Measurements from ENCODE around the gene SMTN. TPM values are rescaled to one million over a fixed set of nuclear protein-coding genes. Genes with fewer than 3 reads are reported as not detected.
"Not testable (repeated sequence)": the region's sequence is repeated elsewhere in the genome, so short reads cannot be mapped to it uniquely, and the experiment has no call there.

The SMTN gene
- total RNA-seq, 1 experiment from 2014 or later, result 145 TPM

GRCh38 chr22:31107178-31107893 lies 26.2 kb downstream of the SMTN start, which contains the start of gene SELENOM:
TSS of gene SELENOM (minus strand) at chr22:31107568. CDS start at chr22:31107505, 63 bp downstream.
- Histone ChIP-seq H3K79me2 (ENCODE audit: low read length) (no peaks in the 10 kb centered on the region), H2AFZ (ENCODE audit: low read length) (peak within 1 kb of the TSS; percentile 87), H3K4me2 (ENCODE audit: low read length) (peak within 1 kb of the TSS; percentile 84), H3K4me3 (ENCODE audit: low read length) (peak within 1 kb of the TSS; percentile 74), H3K4me1 (ENCODE audit: insufficient read depth, low read length) (peaks cover 4% of the 10 kb centered on the region; the same call in 1 of the 2 replicates), H3K27me3 (ENCODE audit: low read length) (no peaks in the 10 kb centered on the region), H4K20me1 (ENCODE audit: low read length) (no peaks in the 10 kb centered on the region), H3K36me3 (ENCODE audit: low read depth, low read length) (peaks cover 4% of the 10 kb centered on the region; the same call in 1 of the 2 replicates), H3K9ac (ENCODE audit: low read length) (peak within 1 kb of the TSS; percentile 66), H3K9me2 (replicated peaks; ENCODE audit: low read length) (no peaks in the 10 kb centered on the region), H3K27ac (ENCODE audit: low read length) (no peak within 1 kb of the TSS), H3K9me3 (ENCODE audit: low read length) (no peaks in the 10 kb centered on the region), H3F3A (ENCODE audit: low read length, unreplicated experiment) (no peaks in the 10 kb centered on the region)
- no peak for TF ChIP-seq EZH2phosphoT487 (IDR thresholded peaks at IDR 0.05; ENCODE audit: borderline replicate concordance, low read length)
- no peak for TF ChIP-seq EZH2 (IDR thresholded peaks at IDR 0.05; ENCODE audit: low read length, unreplicated experiment)
- TF ChIP-seq CTCF (conservative IDR thresholded peaks at IDR 0.05; ENCODE audit: low read depth, low read length), result peak; percentile 88
- intact Hi-C loops (cut with micrococcal nuclease), result loop anchor here (1.0 kb wide), 2 partner anchors 42 to 124 kb away; no protein-coding TSS in a partner anchor
- ATAC-seq (peak; percentile 98), DNase-seq (peak; percentile 97)
- no TSS peak for BruUV-seq (replicated peaks)
- POLR2A ChIA-PET (ENCODE audit: unreplicated experiment), result interaction anchor here (0.6 to 0.9 kb wide), 2 partner anchors 138 to 423 kb away, joined by 3 to 4 read pairs; partner anchors contain the start of genes MORC2 and TUG1
- CTCF ChIA-PET, result interaction anchor here (0.5 to 1.4 kb wide), 13 partner anchors 9 to 166 kb away, joined by 3 to 16 read pairs (median 4); partner anchors contain the start of gene SMTN

DNA sequence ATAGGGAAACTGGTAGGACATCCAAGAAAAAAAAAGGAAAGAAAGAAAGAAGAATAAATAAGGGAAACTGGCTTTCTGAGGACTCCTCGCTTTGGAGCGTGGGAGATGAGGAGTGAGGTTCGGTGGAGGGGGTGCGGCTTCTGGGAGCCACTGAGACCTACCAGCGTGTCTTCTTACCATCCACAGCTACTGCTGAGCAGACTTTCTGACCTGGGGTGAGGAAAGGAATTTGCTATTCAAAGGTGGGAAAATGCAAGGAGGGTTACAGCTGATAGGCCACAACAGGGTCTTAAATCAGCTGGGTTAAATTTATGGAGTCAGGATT lies 26.7 kb downstream of the SMTN start:
- H4K20me1 ChIP-seq (ENCODE audit: low read length), result no peaks in the 10 kb centered on the region
- peak overlapping the region; percentile 65 for H3K4me3 ChIP-seq (ENCODE audit: low read length)
- peak overlapping the region; percentile 87 for H2AFZ ChIP-seq (ENCODE audit: low read length)
- ChIA-PET CTCF (interaction anchor here (0.6 to 1.4 kb wide), 9 partner anchors 8 to 187 kb away, joined by 3 to 16 read pairs (median 4); partner anchors contain the start of gene SMTN), POLR2A (ENCODE audit: unreplicated experiment) (interaction anchor here (0.9 kb wide), 1 partner anchor 139 kb away, joined by 4 read pairs; the partner anchor contains the start of genes MORC2 and TUG1)
- no TSS peak for BruUV-seq (replicated peaks)
- peaks cover 2% of the 10 kb centered on the region; the same call in 1 of the 2 replicates for H3K36me3 ChIP-seq (ENCODE audit: low read depth, low read length)
- peaks cover 4% of the 10 kb centered on the region; the same call in 1 of the 2 replicates for H3K4me1 ChIP-seq (ENCODE audit: insufficient read depth, low read length)
- H3K79me2 ChIP-seq (ENCODE audit: low read length), result no peaks in the 10 kb centered on the region
- DNase-seq (no peak), ATAC-seq (peak; percentile 1; the same call in 1 of the 2 replicates)
- H3K9me3 ChIP-seq (ENCODE audit: low read length), result no peaks in the 10 kb centered on the region
- no peak overlapping the region for H3K27ac ChIP-seq (ENCODE audit: low read length)
- peak overlapping the region; percentile 84 for H3K4me2 ChIP-seq (ENCODE audit: low read length)
- no peaks in the 10 kb centered on the region for H3K27me3 ChIP-seq (ENCODE audit: low read length)
- no peaks in the 10 kb centered on the region for H3K9me2 ChIP-seq (replicated peaks; ENCODE audit: low read length)
- intact Hi-C loops (cut with micrococcal nuclease), result loop anchor here (1.0 kb wide), 2 partner anchors 41 to 123 kb away; no protein-coding TSS in a partner anchor
- no peak for TF ChIP-seq CTCF (conservative IDR thresholded peaks at IDR 0.05; ENCODE audit: low read depth, low read length)
- TF ChIP-seq EZH2phosphoT487 (IDR thresholded peaks at IDR 0.05; ENCODE audit: borderline replicate concordance, low read length), result no peak
- no peak for TF ChIP-seq EZH2 (IDR thresholded peaks at IDR 0.05; ENCODE audit: low read length, unreplicated experiment)
- no peaks in the 10 kb centered on the region for H3F3A ChIP-seq (ENCODE audit: low read length, unreplicated experiment)
- no peak overlapping the region for H3K9ac ChIP-seq (ENCODE audit: low read length)

- H3K36me3 ChIP-seq (ENCODE audit: low read depth, low read length); H3K4me1 ChIP-seq (ENCODE audit: insufficient read depth, low read length); H3K4me2 ChIP-seq (ENCODE audit: low read length); ATAC-seq; H3K27ac ChIP-seq (ENCODE audit: low read length); DNase-seq; H2AFZ ChIP-seq (ENCODE audit: low read length); H3K27me3 ChIP-seq (ENCODE audit: low read length); H3K9ac ChIP-seq (ENCODE audit: low read length); intact Hi-C loops (cut with micrococcal nuclease); BruUV-seq (replicated peaks); CTCF ChIA-PET; H4K20me1 ChIP-seq (ENCODE audit: low read length); H3K4me3 ChIP-seq (ENCODE audit: low read length); H3F3A ChIP-seq (ENCODE audit: low read length, unreplicated experiment); H3K79me2 ChIP-seq (ENCODE audit: low read length); POLR2A ChIA-PET (ENCODE audit: unreplicated experiment); H3K9me2 ChIP-seq (replicated peaks; ENCODE audit: low read length); H3K9me3 ChIP-seq (ENCODE audit: low read length): not testable (repeated sequence)
These were observed 31.5 kb downstream of the SMTN start for GRCh38 chr22:31112547-31113091.

All from PC-3 (cell line).